KOPT-K1 (cell line): Measurements from ENCODE around the gene TENT4B.

Experiments used
- H3K27ac ChIP-seq: fragments of 200-600 bp; sonication (generic); 2 replicates; pipeline ENCODE4 v1.5.1; 2016; ENCODE audit warnings: antibody characterized with exemption, mild to moderate bottlenecking, low read depth, low read length; ENCODE audit not compliant: poor library complexity, severe bottlenecking
- H3K36me3 ChIP-seq: fragments of 200-600 bp; sonication (generic); 2 replicates; pipeline ENCODE4 v1.5.1; 2017; ENCODE audit warnings: antibody characterized with exemption, mild to moderate bottlenecking, low read length, moderate library complexity; ENCODE audit not compliant: insufficient read depth
- H3K9me3 ChIP-seq: fragments of 200-600 bp; sonication (generic); 2 replicates; pipeline ENCODE4 v1.5.1; 2017; ENCODE audit warnings: antibody characterized with exemption, low read length, mild to moderate bottlenecking; ENCODE audit not compliant: insufficient read depth, poor library complexity, severe bottlenecking

Gene TENT4B

GRCh38 chr16:50146479-50147435, 6.3 kb upstream of the TENT4B start:
- no peaks in the 10 kb centered on the region for H3K9me3 ChIP-seq
- H3K36me3 ChIP-seq = no peaks in the 10 kb centered on the region
- H3K27ac ChIP-seq = no peak overlapping the region

DNA sequence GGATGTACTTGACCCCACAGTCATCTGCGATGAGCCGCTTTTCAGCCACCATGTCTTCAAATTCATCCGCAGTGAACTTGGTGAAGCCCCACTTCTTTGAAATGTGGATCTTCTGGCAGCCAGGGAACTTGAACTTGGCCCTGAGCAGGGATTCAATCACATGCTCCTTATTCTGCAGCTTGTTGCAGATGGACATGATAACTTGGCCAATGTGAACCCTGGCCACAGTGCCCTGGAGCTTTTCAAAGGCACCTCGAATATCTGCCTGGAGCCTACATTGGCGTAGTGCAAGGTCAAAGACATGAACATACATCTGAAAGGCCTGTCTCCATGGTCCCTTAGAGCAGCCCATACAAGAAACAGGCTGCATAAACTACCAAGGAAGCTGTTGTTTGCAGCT, 1.8 kb upstream of the TENT4B start:
- H3K36me3 ChIP-seq = no peaks in the 10 kb centered on the region
- no peak overlapping the region for H3K27ac ChIP-seq
- no peaks in the 10 kb centered on the region for H3K9me3 ChIP-seq

DNA sequence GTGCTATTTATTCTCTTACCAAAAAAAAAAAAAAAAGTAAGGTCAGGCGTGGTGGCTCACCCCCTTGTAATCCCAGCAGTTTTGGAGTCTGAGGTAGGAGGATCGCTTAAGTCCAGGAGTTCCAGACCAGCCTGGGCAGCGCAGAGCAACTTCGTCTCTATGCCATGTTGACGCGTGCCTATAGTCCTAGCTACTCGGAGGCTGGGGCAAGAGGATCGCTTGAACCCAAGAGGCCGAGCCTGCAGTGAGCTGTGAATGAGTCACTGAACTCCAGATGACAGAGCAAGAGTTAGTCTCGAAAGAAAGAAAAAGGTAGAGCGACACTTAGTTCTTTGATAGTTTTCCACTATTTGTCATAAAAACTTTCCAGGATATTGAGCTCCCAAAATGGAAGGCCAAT, 1.4 kb upstream of the TENT4B start:
- H3K27ac ChIP-seq = peak overlapping the region; percentile 92
- H3K36me3 ChIP-seq = no peaks in the 10 kb centered on the region
- H3K9me3 ChIP-seq = no peaks in the 10 kb centered on the region

- Histone ChIP-seq H3K9me3 (no peaks in the 10 kb centered on the region), H3K27ac (peak overlapping the region; percentile 92), H3K36me3 (no peaks in the 10 kb centered on the region)
Measured at GRCh38 chr16:50152351-50152806, 727 bp upstream of the TENT4B start.

DNA sequence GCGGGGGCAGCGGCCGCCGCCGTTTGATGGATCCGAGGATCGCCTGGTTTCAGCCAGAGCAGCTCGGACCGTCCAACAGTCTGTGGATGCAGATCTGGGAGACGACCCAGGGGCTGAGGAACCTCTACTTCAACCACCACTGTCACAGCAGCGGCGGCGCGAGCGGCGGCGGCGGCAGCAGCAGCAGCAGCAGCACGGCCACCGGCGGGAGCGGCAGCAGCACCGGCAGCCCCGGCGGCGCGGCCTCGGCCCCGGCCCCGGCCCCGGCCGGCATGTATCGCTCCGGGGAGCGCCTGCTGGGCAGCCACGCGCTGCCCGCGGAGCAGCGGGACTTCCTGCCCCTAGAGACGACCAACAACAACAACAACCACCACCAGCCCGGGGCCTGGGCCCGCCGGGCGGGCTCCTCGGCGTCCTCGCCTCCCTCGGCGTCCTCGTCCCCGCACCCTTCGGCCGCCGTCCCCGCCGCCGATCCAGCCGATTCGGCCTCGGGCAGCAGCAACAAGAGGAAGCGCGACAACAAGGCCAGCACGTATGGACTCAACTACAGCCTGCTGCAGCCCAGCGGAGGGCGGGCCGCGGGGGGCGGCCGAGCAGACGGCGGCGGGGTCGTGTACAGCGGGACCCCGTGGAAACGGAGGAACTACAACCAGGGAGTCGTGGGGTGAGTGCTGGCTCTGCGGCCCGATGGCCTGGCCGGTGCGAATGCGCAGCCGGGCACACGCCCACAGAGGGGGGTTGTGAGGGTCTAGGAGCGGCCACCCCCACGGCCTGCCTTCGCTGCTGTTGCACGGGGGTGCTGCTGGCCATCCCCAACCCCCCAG, 702 bp downstream of the TENT4B start:
- peak overlapping the region; percentile 47 for H3K27ac ChIP-seq
- H3K9me3 ChIP-seq = no peaks in the 10 kb centered on the region
- 0 out of 2 replicates have a peak, but pooled peaks cover under 1% of the 10 kb centered on the region for H3K36me3 ChIP-seq

GRCh38 chr16:50154420-50154950, 1.4 kb downstream of the TENT4B start:
- no peaks in the 10 kb centered on the region for H3K9me3 ChIP-seq
- H3K27ac ChIP-seq = peak overlapping the region; percentile 47
- peaks cover 8% of the 10 kb centered on the region; the same call in 1 of the 2 replicates for H3K36me3 ChIP-seq

GRCh38 chr16:50155925-50156324, 2.8 kb downstream of the TENT4B start:
- Histone ChIP-seq H3K27ac (no peak overlapping the region), H3K36me3 (peaks cover 18% of the 10 kb centered on the region), H3K9me3 (no peaks in the 10 kb centered on the region)

- Histone ChIP-seq H3K27ac (no peak overlapping the region), H3K9me3 (no peaks in the 10 kb centered on the region), H3K36me3 (peaks cover 18% of the 10 kb centered on the region)
Measured at GRCh38 chr16:50156590-50156989, 3.5 kb downstream of the TENT4B start.

DNA sequence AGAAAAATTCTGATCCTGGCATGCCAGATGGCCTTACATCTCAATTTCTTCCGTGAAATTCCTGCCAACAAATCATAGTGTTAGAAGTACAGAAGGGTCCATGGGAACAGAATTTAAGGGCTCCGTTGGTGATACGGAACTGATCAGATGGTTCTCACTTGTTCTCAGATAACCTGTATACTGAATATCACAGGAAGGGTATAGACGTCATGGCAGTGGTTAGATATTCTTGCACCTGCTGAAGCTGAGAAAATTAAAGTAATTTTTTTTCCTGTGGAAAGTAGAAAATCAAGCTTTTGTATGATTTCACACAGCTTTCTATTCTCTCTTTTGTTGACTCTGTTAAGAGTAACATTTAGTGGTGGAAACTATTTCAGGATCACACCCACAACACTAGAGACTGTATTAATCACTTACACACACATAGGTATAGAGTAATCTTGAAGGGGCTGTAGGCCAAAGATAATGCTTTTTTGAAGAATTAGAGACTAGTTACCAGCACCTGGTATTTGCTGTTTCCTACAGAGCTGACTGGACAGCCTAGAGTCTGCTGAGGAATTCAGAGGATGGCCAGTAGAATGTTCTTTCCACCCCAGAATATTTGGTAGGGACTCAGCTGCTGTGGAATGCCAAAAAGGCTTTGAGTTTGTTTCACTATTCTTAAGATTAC, 7.5 kb downstream of the TENT4B start:
- Histone ChIP-seq H3K9me3 (no peaks in the 10 kb centered on the region), H3K27ac (no peak overlapping the region), H3K36me3 (peaks cover 18% of the 10 kb centered on the region)

GRCh38 chr16:50161950-50162349, 8.8 kb downstream of the TENT4B start:
- H3K36me3 ChIP-seq = peaks cover 18% of the 10 kb centered on the region
- no peak overlapping the region for H3K27ac ChIP-seq
- no peaks in the 10 kb centered on the region for H3K9me3 ChIP-seq

DNA sequence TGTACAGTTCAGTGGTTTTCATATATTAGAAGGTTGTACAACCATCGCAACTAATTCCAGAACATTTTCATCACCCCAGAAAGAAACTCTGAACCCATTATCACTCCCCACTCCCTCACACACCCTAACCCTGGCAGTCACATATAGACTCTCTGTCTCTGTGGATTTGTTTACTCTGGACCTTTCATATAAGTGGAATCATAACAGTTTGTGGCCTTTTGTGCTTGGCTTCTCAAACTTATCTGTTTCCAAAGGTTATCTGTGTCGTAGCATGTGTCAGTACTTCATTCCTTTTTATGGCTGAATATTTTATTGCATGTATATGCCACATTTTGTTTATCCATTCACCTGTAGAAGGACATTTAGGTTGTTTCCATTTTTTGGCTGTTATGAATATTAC, 12.4 kb downstream of the TENT4B start:
- Histone ChIP-seq H3K9me3 (no peaks in the 10 kb centered on the region), H3K27ac (no peak overlapping the region), H3K36me3 (peaks cover under 1% of the 10 kb centered on the region)

DNA sequence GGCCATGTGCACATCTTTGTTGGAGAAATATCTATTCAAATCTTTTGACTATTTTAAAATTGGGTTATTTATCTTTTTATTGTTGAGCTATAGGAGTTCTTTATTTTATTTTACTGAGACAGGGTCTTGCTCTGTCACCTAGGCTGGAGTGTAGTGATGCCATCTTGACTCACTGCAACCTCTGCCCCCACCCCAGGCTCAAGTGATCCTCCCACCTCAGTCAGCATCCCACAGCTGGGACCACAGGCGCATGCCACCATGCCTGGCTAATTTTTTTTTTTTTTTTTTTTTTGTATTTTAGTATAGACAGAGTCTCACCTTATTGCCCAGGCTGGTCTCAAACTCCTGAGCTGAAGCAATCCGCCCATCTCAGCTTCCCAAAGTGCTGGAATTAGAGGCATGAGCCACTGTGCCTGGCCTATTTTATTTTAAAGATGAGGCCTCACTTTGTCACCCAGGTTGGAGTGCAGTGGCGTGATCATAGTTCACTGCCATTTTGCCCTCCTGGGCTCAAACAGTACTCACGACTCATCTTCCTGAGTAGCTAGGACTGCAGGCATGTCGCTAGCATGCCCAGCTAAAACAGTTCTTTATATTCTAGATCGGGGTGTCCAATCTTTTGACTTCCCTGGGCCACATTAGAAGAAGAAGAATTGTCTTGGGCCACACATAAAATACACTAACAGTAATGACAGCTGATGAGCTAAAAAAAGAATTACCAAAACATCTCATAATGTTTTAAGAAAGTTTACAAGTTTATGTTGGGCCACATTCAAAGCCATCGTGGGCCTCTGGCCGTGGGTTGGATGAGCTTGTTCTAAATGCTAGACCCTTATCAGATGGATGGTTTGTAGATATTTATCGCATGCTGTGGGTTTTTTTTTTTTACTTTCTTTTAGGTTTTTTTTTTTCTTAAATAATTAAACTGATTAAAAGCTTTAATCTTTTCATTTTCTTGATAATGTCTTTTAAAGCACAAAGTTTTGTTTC, 13.7 kb downstream of the TENT4B start:
- Histone ChIP-seq H3K36me3 (no peaks in the 10 kb centered on the region), H3K27ac (peak overlapping the region; percentile 11), H3K9me3 (no peaks in the 10 kb centered on the region)

DNA sequence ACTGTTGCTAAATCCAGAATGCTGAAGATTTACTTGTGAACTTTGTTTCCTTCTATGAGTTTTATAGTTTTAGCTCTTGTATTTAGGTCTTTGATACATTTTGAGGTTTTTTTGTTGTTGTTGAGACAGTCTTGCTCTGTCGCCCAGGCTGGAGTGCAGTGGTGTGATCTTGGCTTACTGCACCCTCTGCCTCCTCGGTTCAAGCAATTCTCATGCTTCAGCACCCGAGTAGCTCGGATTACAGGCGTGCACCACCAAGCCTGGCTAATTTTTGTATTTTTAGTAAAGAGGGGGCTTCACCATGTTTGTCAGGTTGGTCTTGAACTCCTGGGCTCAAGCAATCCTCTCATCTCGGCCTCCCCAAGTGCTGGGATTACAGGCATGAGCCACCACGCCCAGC, 14.4 kb downstream of the TENT4B start:
- Histone ChIP-seq H3K36me3 (no peaks in the 10 kb centered on the region), H3K27ac (no peak overlapping the region), H3K9me3 (no peaks in the 10 kb centered on the region)
